HG03469 (cell line): ENCODE measurements around the gene APLP2.

Experiments used
- ATAC-seq: cut with Tn5 transposase; IDR thresholded peaks from one replicate; pipeline ENCODE4 v1.9.1; 2021; ENCODE audit warnings: mild to moderate bottlenecking, moderate library complexity, moderate number of reproducible peaks; ENCODE audit not compliant: unreplicated experiment

The APLP2 gene

GRCh38 chr11:130141561-130142341, 72.1 kb downstream of the APLP2 start:
- no peak for ATAC-seq

GRCh38 chr11:130144141-130144540, 74.4 kb downstream of the APLP2 start:
- no peak for ATAC-seq

GRCh38 chr11:130144861-130145281, 75.2 kb downstream of the APLP2 start:
- ATAC-seq, result no peak

GRCh38 chr11:130145311-130145812, 75.7 kb downstream of the APLP2 start:
- no peak for ATAC-seq

- no peak for ATAC-seq
These were observed 76.5 kb downstream of the APLP2 start for GRCh38 chr11:130145975-130146776.

GRCh38 chr11:130146796-130147195, 77.1 kb downstream of the APLP2 start:
- no peak for ATAC-seq

- no peak for ATAC-seq
These were observed 79.2 kb downstream of the APLP2 start for GRCh38 chr11:130148796-130149326.

GRCh38 chr11:130150790-130151189, 81.1 kb downstream of the APLP2 start:
- ATAC-seq, result peak; percentile 39

GRCh38 chr11:130151196-130151595, 81.5 kb downstream of the APLP2 start:
- peak; percentile 18 for ATAC-seq

GRCh38 chr11:130156108-130157022, 86.7 kb downstream of the APLP2 start:
- ATAC-seq, result no peak

GRCh38 chr11:130157101-130157500, 87.4 kb downstream of the APLP2 start:
- no peak for ATAC-seq

GRCh38 chr11:130157840-130158239, 88.1 kb downstream of the APLP2 start:
- no peak for ATAC-seq

GRCh38 chr11:130159139-130159538, 89.4 kb downstream of the APLP2 start:
- ATAC-seq, result no peak

GRCh38 chr11:130159657-130160497, 90.2 kb downstream of the APLP2 start, which contains the start of gene ST14:
Gene ST14 (plus strand): TSS chr11:130159782. CDS start chr11:130159980, 198 bp downstream.
- ATAC-seq, result no peak

GRCh38 chr11:130160498-130161155, 90.9 kb downstream of the APLP2 start:
- no peak for ATAC-seq

- ATAC-seq, result no peak
These were observed 91.9 kb downstream of the APLP2 start for GRCh38 chr11:130161441-130162145.

- ATAC-seq, result no peak
These were observed 93.0 kb downstream of the APLP2 start for GRCh38 chr11:130162733-130163132.
